HL-60 (cell line): ENCODE data around the gene OGN.

Source experiments
- GABPA ChIP-seq: IDR thresholded peaks from 2 replicates; pipeline ENCODE4 v1.6.1; 2012; ENCODE audit warnings: low read depth
- POLR2AphosphoS5 ChIP-seq: IDR thresholded peaks from 2 replicates; pipeline ENCODE4 v1.6.1; 2012; ENCODE audit warnings: low read depth
- SPI1 ChIP-seq: IDR thresholded peaks from 2 replicates; pipeline ENCODE4 v1.6.1; 2012; ENCODE audit warnings: low read depth, mild to moderate bottlenecking, borderline replicate concordance
- TF ChIP-seq, protein P1 (sequence below): IDR thresholded peaks from one replicate; pipeline ENCODE4 v1.5.1; 2011; ENCODE audit warnings: low read length, control low read depth, inconsistent platforms; ENCODE audit not compliant: insufficient read depth
- TF ChIP-seq, protein P2 (sequence below): IDR thresholded peaks from 2 replicates; pipeline ENCODE4 v1.6.1; 2012; ENCODE audit warnings: low read depth; ENCODE audit not compliant: insufficient replicate concordance

DNA sequence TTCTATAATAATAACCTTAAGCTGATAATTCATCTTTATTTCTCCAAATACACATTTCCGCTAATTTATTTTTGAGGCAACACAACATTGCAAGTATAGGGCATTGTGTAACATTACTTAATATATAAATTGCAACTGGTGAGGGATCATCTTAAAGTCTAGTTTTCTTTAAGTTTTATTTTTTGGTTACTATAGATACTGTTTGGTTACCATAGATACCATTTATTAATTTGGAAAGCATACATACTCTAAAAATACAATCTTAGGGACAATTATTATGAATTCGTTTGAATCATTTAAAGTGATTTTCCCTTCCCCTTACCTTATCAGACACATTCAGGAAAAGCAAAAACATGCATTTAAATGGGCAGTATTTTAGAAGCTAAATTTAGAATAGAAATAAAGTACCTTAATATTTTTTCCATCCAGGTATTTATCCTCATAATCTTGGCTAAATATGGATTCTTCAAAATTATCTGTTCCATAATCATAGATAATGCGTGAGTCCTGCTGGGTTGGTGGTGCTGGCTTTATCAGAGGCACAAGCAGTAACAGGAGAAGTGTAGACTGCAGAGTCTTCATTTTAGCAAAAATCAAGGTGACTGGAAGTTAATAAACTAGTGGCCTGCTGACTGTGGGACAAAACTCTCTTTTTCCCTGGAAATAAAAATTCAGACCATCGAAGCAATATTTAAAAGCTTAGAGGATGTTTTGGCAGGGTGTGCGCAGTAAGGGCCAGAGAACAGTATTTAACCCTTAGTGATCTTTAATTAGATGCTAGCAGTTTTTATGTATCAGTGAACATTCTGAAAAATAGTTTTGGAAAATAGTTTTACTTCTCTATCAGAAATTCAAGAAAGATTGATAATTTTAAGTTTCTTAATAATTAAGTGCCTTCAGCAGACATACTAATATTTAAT, 1.3 kb downstream of the OGN start:
- TF ChIP-seq, protein P1, sequence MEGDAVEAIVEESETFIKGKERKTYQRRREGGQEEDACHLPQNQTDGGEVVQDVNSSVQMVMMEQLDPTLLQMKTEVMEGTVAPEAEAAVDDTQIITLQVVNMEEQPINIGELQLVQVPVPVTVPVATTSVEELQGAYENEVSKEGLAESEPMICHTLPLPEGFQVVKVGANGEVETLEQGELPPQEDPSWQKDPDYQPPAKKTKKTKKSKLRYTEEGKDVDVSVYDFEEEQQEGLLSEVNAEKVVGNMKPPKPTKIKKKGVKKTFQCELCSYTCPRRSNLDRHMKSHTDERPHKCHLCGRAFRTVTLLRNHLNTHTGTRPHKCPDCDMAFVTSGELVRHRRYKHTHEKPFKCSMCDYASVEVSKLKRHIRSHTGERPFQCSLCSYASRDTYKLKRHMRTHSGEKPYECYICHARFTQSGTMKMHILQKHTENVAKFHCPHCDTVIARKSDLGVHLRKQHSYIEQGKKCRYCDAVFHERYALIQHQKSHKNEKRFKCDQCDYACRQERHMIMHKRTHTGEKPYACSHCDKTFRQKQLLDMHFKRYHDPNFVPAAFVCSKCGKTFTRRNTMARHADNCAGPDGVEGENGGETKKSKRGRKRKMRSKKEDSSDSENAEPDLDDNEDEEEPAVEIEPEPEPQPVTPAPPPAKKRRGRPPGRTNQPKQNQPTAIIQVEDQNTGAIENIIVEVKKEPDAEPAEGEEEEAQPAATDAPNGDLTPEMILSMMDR = no peak
- TF ChIP-seq POLR2AphosphoS5 = no peak
- TF ChIP-seq SPI1 = no peak
- TF ChIP-seq, protein P2, sequence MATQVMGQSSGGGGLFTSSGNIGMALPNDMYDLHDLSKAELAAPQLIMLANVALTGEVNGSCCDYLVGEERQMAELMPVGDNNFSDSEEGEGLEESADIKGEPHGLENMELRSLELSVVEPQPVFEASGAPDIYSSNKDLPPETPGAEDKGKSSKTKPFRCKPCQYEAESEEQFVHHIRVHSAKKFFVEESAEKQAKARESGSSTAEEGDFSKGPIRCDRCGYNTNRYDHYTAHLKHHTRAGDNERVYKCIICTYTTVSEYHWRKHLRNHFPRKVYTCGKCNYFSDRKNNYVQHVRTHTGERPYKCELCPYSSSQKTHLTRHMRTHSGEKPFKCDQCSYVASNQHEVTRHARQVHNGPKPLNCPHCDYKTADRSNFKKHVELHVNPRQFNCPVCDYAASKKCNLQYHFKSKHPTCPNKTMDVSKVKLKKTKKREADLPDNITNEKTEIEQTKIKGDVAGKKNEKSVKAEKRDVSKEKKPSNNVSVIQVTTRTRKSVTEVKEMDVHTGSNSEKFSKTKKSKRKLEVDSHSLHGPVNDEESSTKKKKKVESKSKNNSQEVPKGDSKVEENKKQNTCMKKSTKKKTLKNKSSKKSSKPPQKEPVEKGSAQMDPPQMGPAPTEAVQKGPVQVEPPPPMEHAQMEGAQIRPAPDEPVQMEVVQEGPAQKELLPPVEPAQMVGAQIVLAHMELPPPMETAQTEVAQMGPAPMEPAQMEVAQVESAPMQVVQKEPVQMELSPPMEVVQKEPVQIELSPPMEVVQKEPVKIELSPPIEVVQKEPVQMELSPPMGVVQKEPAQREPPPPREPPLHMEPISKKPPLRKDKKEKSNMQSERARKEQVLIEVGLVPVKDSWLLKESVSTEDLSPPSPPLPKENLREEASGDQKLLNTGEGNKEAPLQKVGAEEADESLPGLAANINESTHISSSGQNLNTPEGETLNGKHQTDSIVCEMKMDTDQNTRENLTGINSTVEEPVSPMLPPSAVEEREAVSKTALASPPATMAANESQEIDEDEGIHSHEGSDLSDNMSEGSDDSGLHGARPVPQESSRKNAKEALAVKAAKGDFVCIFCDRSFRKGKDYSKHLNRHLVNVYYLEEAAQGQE = no peak
- TF ChIP-seq GABPA = no peak
